Endothelial cell of umbilical vein (primary cell): ENCODE data around the gene CCND2. TPM values are rescaled to one million over a fixed set of nuclear protein-coding genes. Genes with fewer than 3 reads are reported as not detected.

Experiments used
- BruUV-seq: library from RNA; stranded (reverse); fragments of 400-500 nt; replicated peaks from 2 replicates; lab custom pipeline; 2021; lab: Mats Ljungman, UMichigan
- CTCF ChIA-PET: fragments of 300-600, 350-600 bp; sonication (Branson Sonifier 250); formaldehyde crosslinking; loops from one replicate; lab custom pipeline; 2021; ENCODE audit warnings: antibody characterized with exemption, inconsistent platforms; lab: Charles Lee
- POLR2A ChIA-PET: fragments of 300-600, 350-600 bp; sonication (Branson Sonifier 250); formaldehyde crosslinking; loops from one replicate; lab custom pipeline; 2021; ENCODE audit warnings: antibody characterized with exemption, inconsistent platforms; lab: Charles Lee
- DNase-seq: peaks from one replicate; pipeline ENCODE4 v3.0.0-alpha.2; 2011; ENCODE audit warnings: low read depth, low spot score
- FAIRE-seq: peaks from 2 replicates; lab custom pipeline; 2011; peaks lifted over from hg19 to GRCh38; lab: Jason Lieb, UNC
- H2AFZ ChIP-seq: 2 replicates; pipeline ENCODE4 v1.6.0; 2012; ENCODE audit warnings: low read depth, low read length, control low read depth, inconsistent platforms
- H3K27ac ChIP-seq: 2 replicates; pipeline ENCODE4 v1.5.1; 2011; ENCODE audit warnings: low read depth, mild to moderate bottlenecking, control low read depth, low read length, moderate library complexity; ENCODE audit not compliant: insufficient read depth
- H3K27me3 ChIP-seq, 2 experiments: 2 replicates each; pipeline versions ENCODE4 v1.6.0 to v1.6.1; 2011; ENCODE audit warnings: low read length in 2 of 2, mixed read lengths in 1 of 2; ENCODE audit not compliant: control insufficient read depth in 2 of 2, insufficient read depth in 2 of 2
- H3K36me3 ChIP-seq, 2 experiments: 2 replicates in 1 of 2; 3 replicates in 1 of 2; pipeline ENCODE4 v1.5.1; 2011; ENCODE audit warnings: low read length in 2 of 2, mild to moderate bottlenecking in 1 of 2, moderate library complexity in 1 of 2; ENCODE audit not compliant: control insufficient read depth in 2 of 2, insufficient read depth in 2 of 2; ENCODE audit errors: extremely low read depth in 1 of 2
- H3K4me1 ChIP-seq: 3 replicates; pipeline ENCODE4 v1.5.1; 2011; ENCODE audit warnings: mild to moderate bottlenecking, low read length; ENCODE audit not compliant: control insufficient read depth, insufficient read depth; ENCODE audit errors: extremely low read depth
- H3K4me2 ChIP-seq: 2 replicates; pipeline ENCODE4 v1.6.1; 2011; ENCODE audit warnings: low read length, control low read depth, mixed read lengths; ENCODE audit not compliant: insufficient read depth
- H3K4me3 ChIP-seq, 3 experiments: fragments of 200-600 bp in 1 of 3; sonication (generic), shearing (Covaris generic) in 1 of 3; replicated peaks in 1 of 3; 2 replicates each; pipeline ENCODE4 v1.5.1; 2011 to 2016; ENCODE audit warnings: control low read depth in 3 of 3, low read length in 3 of 3, mild to moderate bottlenecking in 2 of 3, inconsistent platforms in 1 of 3, low read depth in 1 of 3, moderate library complexity in 1 of 3; ENCODE audit not compliant: insufficient read depth in 1 of 3
- H3K79me2 ChIP-seq: 2 replicates; pipeline ENCODE4 v1.6.0; 2012; ENCODE audit warnings: low read length, inconsistent platforms; ENCODE audit not compliant: control insufficient read depth, insufficient read depth
- H3K9ac ChIP-seq: replicated peaks from 2 replicates; pipeline ENCODE3; 2011; ENCODE audit warnings: low read length, control low read depth; ENCODE audit not compliant: insufficient read depth; ENCODE audit errors: extremely low read depth
- H3K9me1 ChIP-seq: replicated peaks from 3 replicates; pipeline ENCODE4 v1.6.0; 2011; ENCODE audit warnings: mild to moderate bottlenecking, low read length; ENCODE audit not compliant: control insufficient read depth, insufficient read depth; ENCODE audit errors: extremely low read depth
- H3K9me3 ChIP-seq: replicated peaks from 2 replicates; pipeline ENCODE4 v1.5.1; 2012; ENCODE audit warnings: low read length, inconsistent platforms; ENCODE audit not compliant: control insufficient read depth, insufficient read depth
- H4K20me1 ChIP-seq: replicated peaks from 2 replicates; pipeline ENCODE3; 2011; ENCODE audit warnings: mild to moderate bottlenecking, low read length; ENCODE audit not compliant: control insufficient read depth, insufficient read depth; ENCODE audit errors: extremely low read depth
- EZH2 ChIP-seq: IDR thresholded peaks from 2 replicates; pipeline ENCODE4 v1.6.1; 2012; ENCODE audit warnings: borderline replicate concordance, low read depth, mild to moderate bottlenecking, moderate library complexity, low read length, inconsistent platforms; ENCODE audit not compliant: severe bottlenecking
- GATA2 ChIP-seq: IDR thresholded peaks from 2 replicates; pipeline ENCODE4 v1.7.0; 2011; ENCODE audit warnings: low read depth, mild to moderate bottlenecking, moderate library complexity, mixed read lengths, low read length; ENCODE audit not compliant: insufficient read length, insufficient read depth
- JUN ChIP-seq: IDR thresholded peaks from 2 replicates; pipeline ENCODE4 v1.6.1; 2011; ENCODE audit warnings: borderline replicate concordance, low read depth; ENCODE audit not compliant: insufficient read length, insufficient read depth
- MAX ChIP-seq: IDR thresholded peaks from 2 replicates; pipeline ENCODE4 v1.6.1; 2011; ENCODE audit not compliant: insufficient read depth, insufficient read length
- MYC ChIP-seq: IDR thresholded peaks from one replicate; pipeline ENCODE4 v1.6.1; 2011; ENCODE audit warnings: mild to moderate bottlenecking, low read depth, low read length
- POLR2A ChIP-seq: IDR thresholded peaks from 2 replicates; pipeline ENCODE4 v1.6.1; 2012; ENCODE audit warnings: low read depth, mild to moderate bottlenecking, control low read depth, low read length
- dilution Hi-C: fragments of 300-500 bp; cut with MboI; formaldehyde crosslinking; loops from one replicate; pipeline ENCODE4 v1.15.0; 2019; ENCODE audit warnings: low sequenced_read_pairs; ENCODE audit not compliant: extremely low pct_ligation_motif_present
- intact Hi-C: fragments of 100-400 bp; cut with micrococcal nuclease; formaldehyde crosslinking; loops from one replicate; pipeline ENCODE4 v1.10.0; 2022
- polyA plus RNA-seq, 4 experiments: library from polyadenylated mRNA; depleted of rRNA in 3 of 4; stranded (reverse) in 3 of 4; unstranded in 1 of 4; fragments of >200 nt; gene quantifications; 2 replicates each; pipeline versions ENCODE4 v1.2.1 to v1.2.3, GENCODE V29; 2011 to 2012; ENCODE audit warnings: missing spikeins in 1 of 4
- total RNA-seq: library from RNA; stranded (reverse); gene quantifications from 2 replicates; pipeline ENCODE4 v1.2.3, GENCODE V29; 2021
- TF ChIP-seq, protein P1 (sequence below), 2 donors: IDR thresholded peaks; 1 replicate in 1 of 2; 2 replicates in 1 of 2; pipeline ENCODE4 v1.5.1; 2011; ENCODE audit warnings: low read length in 2 of 2, mild to moderate bottlenecking in 2 of 2, moderate library complexity in 2 of 2, control low read depth in 1 of 2, inconsistent platforms in 1 of 2, low read depth in 1 of 2; ENCODE audit not compliant: insufficient read depth in 1 of 2; ENCODE audit errors: extremely low read depth in 1 of 2

The CCND2 gene
- total and polyA plus RNA-seq, 2 donors (not counting 3 experiments of a cell fraction or from before 2014, with no cell fraction given): 0.68 to 3.4 TPM

DNA sequence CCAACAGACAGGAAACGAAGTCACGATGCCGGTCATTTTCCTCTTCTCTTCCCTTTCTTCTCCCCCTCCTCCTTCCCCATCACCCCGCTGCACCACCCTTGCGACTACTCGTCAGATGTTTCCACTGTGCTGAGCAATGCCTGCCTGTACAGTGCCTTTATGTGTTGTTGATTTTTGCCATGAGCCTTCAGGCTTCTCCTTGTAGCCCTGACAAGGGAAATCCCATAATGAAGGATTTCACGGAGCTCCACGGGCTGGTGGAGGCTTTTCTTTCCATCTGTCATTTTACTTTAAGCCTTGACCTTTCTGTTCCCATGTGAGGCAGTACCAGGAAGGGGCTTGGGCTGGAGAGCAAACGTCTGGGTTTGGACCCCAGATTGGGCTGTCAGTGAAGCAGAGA is 28.7 kb upstream of the CCND2 start:
- no peaks in the 10 kb centered on the region for H4K20me1 ChIP-seq
- no peak for DNase-seq
- H3K9me3 ChIP-seq: no peaks in the 10 kb centered on the region
- no peak overlapping the region for H3K9ac ChIP-seq
- H3K9me1 ChIP-seq: no peaks in the 10 kb centered on the region
- no peak overlapping the region for H3K4me3 ChIP-seq
- no peak for FAIRE-seq
- no peak overlapping the region for H3K4me2 ChIP-seq
- TF ChIP-seq, protein P1, sequence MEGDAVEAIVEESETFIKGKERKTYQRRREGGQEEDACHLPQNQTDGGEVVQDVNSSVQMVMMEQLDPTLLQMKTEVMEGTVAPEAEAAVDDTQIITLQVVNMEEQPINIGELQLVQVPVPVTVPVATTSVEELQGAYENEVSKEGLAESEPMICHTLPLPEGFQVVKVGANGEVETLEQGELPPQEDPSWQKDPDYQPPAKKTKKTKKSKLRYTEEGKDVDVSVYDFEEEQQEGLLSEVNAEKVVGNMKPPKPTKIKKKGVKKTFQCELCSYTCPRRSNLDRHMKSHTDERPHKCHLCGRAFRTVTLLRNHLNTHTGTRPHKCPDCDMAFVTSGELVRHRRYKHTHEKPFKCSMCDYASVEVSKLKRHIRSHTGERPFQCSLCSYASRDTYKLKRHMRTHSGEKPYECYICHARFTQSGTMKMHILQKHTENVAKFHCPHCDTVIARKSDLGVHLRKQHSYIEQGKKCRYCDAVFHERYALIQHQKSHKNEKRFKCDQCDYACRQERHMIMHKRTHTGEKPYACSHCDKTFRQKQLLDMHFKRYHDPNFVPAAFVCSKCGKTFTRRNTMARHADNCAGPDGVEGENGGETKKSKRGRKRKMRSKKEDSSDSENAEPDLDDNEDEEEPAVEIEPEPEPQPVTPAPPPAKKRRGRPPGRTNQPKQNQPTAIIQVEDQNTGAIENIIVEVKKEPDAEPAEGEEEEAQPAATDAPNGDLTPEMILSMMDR (IDR thresholded peaks at IDR 0.05; ENCODE audit: extremely low read depth in 1 of 2, insufficient read depth in 1 of 2, low read depth in 1 of 2, low read length in 2 of 2): no peak
- TF ChIP-seq GATA2: no peak
- no peak for TF ChIP-seq JUN
- TF ChIP-seq EZH2: no peak
- no peak for TF ChIP-seq MAX
- no peak for TF ChIP-seq POLR2A
- no peak for TF ChIP-seq MYC
- POLR2A ChIA-PET: no interaction called here
- no peak overlapping the region for H3K27ac ChIP-seq
- dilution Hi-C loops (no loop called here), intact Hi-C loops (no loop called here)
- CTCF ChIA-PET: no interaction called here
- H3K79me2 ChIP-seq: no peaks in the 10 kb centered on the region
- H2AFZ ChIP-seq: no peak overlapping the region
- H3K27me3 ChIP-seq: no peaks in the 10 kb centered on the region
- no TSS peak for BruUV-seq
- H3K36me3 ChIP-seq: no peaks in the 10 kb centered on the region
- H3K4me1 ChIP-seq: no peaks in the 10 kb centered on the region
